ENCODE results near the gene TAOK1.

TAOK1 gene

DNA sequence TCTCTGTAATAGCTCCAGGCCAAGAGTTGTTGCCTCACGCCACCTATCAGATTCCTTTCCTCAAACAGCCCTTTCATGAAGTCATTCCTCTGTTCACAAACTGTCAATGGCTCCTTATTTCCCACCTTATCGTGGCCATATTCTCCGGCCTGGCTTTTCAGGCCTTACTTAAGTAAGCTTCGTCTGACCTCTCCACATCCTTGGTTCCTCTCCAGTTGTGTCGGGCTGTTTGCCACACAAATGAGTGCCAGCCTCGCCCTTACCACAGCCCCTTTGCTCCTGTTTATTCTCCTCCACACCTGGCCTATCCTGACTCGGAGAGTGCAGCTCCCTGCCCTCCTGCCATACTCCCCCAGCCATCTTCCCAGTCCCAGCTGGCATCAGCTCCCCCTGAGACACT is 180.4 kb downstream of the TAOK1 start:
- Histone ChIP-seq H3K36me3 (ENCODE audit: control insufficient read depth, insufficient read depth, low read length) (peaks cover 18% of the 10 kb centered on the region), H3K4me3 (replicated peaks; ENCODE audit: low read depth, low read length) (no peak overlapping the region), H3K27me3 (replicated peaks; ENCODE audit: control insufficient read depth, insufficient read depth, low read length) (no peaks in the 10 kb centered on the region)
- TF ChIP-seq, protein P1, sequence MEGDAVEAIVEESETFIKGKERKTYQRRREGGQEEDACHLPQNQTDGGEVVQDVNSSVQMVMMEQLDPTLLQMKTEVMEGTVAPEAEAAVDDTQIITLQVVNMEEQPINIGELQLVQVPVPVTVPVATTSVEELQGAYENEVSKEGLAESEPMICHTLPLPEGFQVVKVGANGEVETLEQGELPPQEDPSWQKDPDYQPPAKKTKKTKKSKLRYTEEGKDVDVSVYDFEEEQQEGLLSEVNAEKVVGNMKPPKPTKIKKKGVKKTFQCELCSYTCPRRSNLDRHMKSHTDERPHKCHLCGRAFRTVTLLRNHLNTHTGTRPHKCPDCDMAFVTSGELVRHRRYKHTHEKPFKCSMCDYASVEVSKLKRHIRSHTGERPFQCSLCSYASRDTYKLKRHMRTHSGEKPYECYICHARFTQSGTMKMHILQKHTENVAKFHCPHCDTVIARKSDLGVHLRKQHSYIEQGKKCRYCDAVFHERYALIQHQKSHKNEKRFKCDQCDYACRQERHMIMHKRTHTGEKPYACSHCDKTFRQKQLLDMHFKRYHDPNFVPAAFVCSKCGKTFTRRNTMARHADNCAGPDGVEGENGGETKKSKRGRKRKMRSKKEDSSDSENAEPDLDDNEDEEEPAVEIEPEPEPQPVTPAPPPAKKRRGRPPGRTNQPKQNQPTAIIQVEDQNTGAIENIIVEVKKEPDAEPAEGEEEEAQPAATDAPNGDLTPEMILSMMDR (IDR thresholded peaks at IDR 0.05; ENCODE audit: insufficient read depth, low read length, poor library complexity, severe bottlenecking): no peak
- no peak for DNase-seq (ENCODE audit: extremely low read depth, insufficient read length)

DNA sequence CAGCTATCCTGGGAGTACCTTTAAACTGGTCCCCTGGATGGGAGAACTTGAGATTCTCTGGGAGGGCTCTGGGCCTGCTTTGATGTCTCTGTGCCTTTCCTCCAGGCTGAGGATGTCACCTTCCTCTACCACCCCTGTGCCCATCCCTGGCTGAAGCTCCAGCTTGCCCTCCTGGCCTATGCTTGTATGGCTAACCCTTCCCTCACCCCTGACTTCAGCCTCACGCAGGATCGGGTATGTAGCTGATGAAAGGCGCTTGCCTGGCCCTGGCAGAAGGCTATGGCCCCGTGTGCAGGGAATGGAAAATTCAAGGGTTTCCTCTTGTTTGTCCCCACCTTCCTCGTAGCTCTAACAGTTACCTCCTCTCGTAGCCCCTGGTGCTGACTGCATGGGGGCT is 181.3 kb downstream of the TAOK1 start:
- no peak for DNase-seq (ENCODE audit: extremely low read depth, insufficient read length)
- H3K27me3 ChIP-seq (replicated peaks; ENCODE audit: control insufficient read depth, insufficient read depth, low read length): no peaks in the 10 kb centered on the region
- TF ChIP-seq, protein P1 (IDR thresholded peaks at IDR 0.05; ENCODE audit: insufficient read depth, low read length, poor library complexity, severe bottlenecking): no peak
- H3K36me3 ChIP-seq (ENCODE audit: control insufficient read depth, insufficient read depth, low read length): peaks cover 22% of the 10 kb centered on the region
- H3K4me3 ChIP-seq (replicated peaks; ENCODE audit: low read depth, low read length): no peak overlapping the region

- DNase-seq (ENCODE audit: extremely low read depth, insufficient read length): no peak
- H3K36me3 ChIP-seq (ENCODE audit: control insufficient read depth, insufficient read depth, low read length): peaks cover 22% of the 10 kb centered on the region
- TF ChIP-seq, protein P1 (IDR thresholded peaks at IDR 0.05; ENCODE audit: insufficient read depth, low read length, poor library complexity, severe bottlenecking): no peak
- H3K27me3 ChIP-seq (replicated peaks; ENCODE audit: control insufficient read depth, insufficient read depth, low read length): no peaks in the 10 kb centered on the region
- H3K4me3 ChIP-seq (replicated peaks; ENCODE audit: low read depth, low read length): no peak overlapping the region
Measured at GRCh38 chr17:29571883-29572681, 181.9 kb downstream of the TAOK1 start.

DNA sequence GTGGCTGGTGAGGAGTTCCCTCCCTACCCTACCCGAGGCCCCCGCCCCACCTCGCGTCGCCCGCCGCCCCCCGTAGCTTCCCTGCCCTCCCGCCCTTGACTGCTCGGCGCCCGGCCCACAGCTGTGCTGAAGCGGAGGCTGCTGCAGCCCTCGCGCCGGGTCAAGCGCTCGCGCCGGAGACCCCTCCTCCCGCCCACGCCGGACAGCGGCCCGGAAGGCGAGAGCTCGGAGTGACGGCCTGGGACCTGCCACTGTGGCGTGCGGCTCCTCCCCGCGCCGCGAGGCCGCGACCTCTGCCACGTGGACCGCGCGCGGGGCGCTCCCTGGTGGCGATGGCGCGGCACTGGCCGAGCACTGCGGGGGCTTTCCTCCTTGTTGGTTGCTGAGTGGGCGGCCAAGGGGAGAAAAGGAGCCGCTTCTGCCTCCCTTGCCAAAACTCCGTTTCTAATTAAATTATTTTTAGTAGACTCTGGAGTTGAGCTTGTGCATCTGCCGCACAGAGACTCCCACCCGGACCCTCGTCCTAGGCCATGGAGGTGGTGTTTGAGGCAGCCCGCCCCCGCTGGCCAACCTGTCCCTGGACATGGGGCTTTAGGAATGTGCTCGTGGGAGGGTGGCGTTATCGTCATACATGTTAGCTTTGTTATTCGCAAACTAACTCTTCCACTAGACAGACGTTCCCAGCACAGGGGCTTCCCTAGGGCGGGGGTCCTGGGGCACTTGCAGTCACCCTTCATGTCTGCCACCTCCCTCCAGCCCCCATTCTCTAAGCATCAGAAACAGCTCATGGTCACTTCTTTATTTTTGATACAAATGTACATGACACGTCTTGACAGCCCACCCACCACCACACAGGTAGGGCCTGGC is 182.8 kb downstream of the TAOK1 start:
- Histone ChIP-seq H3K27me3 (replicated peaks; ENCODE audit: control insufficient read depth, insufficient read depth, low read length) (no peaks in the 10 kb centered on the region), H3K4me3 (replicated peaks; ENCODE audit: low read depth, low read length) (no peak overlapping the region), H3K36me3 (ENCODE audit: control insufficient read depth, insufficient read depth, low read length) (peaks cover 25% of the 10 kb centered on the region)
- DNase-seq (ENCODE audit: extremely low read depth, insufficient read length): no peak
- TF ChIP-seq, protein P1 (IDR thresholded peaks at IDR 0.05; ENCODE audit: insufficient read depth, low read length, poor library complexity, severe bottlenecking): no peak

DNA sequence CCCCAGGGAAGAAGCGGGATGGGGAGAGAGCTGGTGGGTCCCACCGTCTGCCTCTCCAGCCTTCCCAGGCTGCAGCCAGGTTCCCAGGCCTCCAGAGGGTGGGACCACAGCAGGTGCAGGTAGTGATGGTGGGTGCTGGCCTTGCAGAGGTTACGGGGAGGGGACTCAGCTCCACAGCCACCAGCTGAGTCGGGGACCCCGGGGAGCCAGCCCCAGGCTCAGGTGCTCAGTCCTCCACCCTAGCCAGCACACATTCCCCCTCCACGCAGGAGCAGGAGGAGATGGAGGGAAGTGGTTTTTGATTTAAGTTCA is 183.4 kb downstream of the TAOK1 start:
- Histone ChIP-seq H3K4me3 (replicated peaks; ENCODE audit: low read depth, low read length) (no peak overlapping the region), H3K27me3 (replicated peaks; ENCODE audit: control insufficient read depth, insufficient read depth, low read length) (no peaks in the 10 kb centered on the region), H3K36me3 (ENCODE audit: control insufficient read depth, insufficient read depth, low read length) (peaks cover 27% of the 10 kb centered on the region)
- DNase-seq (ENCODE audit: extremely low read depth, insufficient read length): no peak
- TF ChIP-seq, protein P1 (IDR thresholded peaks at IDR 0.05; ENCODE audit: insufficient read depth, low read length, poor library complexity, severe bottlenecking): no peak

Measured in GM06990 (cell line).